Osteoblast (primary cell): ENCODE data around the gene GASK1A. TPM values are rescaled to one million over a fixed set of nuclear protein-coding genes. Genes with fewer than 3 reads are reported as not detected.

Experiments
- DNase-seq: peaks from one replicate; pipeline ENCODE4 v3.0.0; 2011; ENCODE audit warnings: low spot score, mixed read lengths; ENCODE audit not compliant: insufficient read length; ENCODE audit errors: missing footprints
- H2AFZ ChIP-seq: 2 replicates; pipeline ENCODE4 v1.6.0; 2011; ENCODE audit warnings: mild to moderate bottlenecking, low read length
- H3K27ac ChIP-seq: 2 replicates; pipeline ENCODE4 v1.5.1; 2011; ENCODE audit warnings: mild to moderate bottlenecking, low read depth, low read length, moderate library complexity
- H3K27me3 ChIP-seq: 2 replicates; pipeline ENCODE4 v1.6.0; 2012; ENCODE audit warnings: mild to moderate bottlenecking, control low read depth, inconsistent platforms, low read length, moderate library complexity; ENCODE audit not compliant: insufficient read depth
- H3K36me3 ChIP-seq: 2 replicates; pipeline ENCODE4 v1.5.1; 2011; ENCODE audit warnings: mild to moderate bottlenecking, low read length, control low read depth, moderate library complexity; ENCODE audit not compliant: insufficient read depth
- H3K4me1 ChIP-seq: 2 replicates; pipeline ENCODE4 v1.5.1; 2011; ENCODE audit warnings: mild to moderate bottlenecking, low read length, control low read depth, moderate library complexity; ENCODE audit not compliant: insufficient read depth
- H3K4me2 ChIP-seq: 2 replicates; pipeline ENCODE4 v1.6.0; 2011; ENCODE audit warnings: mild to moderate bottlenecking, low read length; ENCODE audit not compliant: insufficient read depth
- H3K4me3 ChIP-seq: fragments of 200-600 bp; sonication (generic); 3 replicates; pipeline ENCODE4 v1.5.1; 2012; ENCODE audit warnings: mild to moderate bottlenecking, low read length, inconsistent platforms; ENCODE audit not compliant: insufficient read depth
- H3K79me2 ChIP-seq: 2 replicates; pipeline ENCODE4 v1.6.0; 2012; ENCODE audit warnings: mild to moderate bottlenecking, low read length, control low read depth, inconsistent platforms; ENCODE audit not compliant: insufficient read depth
- H3K9me3 ChIP-seq: 2 replicates; pipeline ENCODE4 v1.5.1; 2011; ENCODE audit warnings: low read depth, low read length, control low read depth
- H4K20me1 ChIP-seq: 2 replicates; pipeline ENCODE4 v1.6.0; 2012; ENCODE audit warnings: mild to moderate bottlenecking, low read length, control low read depth; ENCODE audit not compliant: insufficient read depth
- total RNA-seq: library from RNA; depleted of rRNA; stranded (reverse); fragments of >200 nt; gene quantifications from 2 replicates; pipeline ENCODE4 v1.2.3, GENCODE V29; 2012
- TF ChIP-seq, protein P1 (sequence below): IDR thresholded peaks from 2 replicates; pipeline ENCODE4 v1.5.1; 2011; ENCODE audit warnings: mild to moderate bottlenecking, low read depth, low read length, moderate library complexity; ENCODE audit errors: extremely low read depth

The GASK1A gene
- total RNA-seq, 1 donor, result 0.72 TPM

DNA sequence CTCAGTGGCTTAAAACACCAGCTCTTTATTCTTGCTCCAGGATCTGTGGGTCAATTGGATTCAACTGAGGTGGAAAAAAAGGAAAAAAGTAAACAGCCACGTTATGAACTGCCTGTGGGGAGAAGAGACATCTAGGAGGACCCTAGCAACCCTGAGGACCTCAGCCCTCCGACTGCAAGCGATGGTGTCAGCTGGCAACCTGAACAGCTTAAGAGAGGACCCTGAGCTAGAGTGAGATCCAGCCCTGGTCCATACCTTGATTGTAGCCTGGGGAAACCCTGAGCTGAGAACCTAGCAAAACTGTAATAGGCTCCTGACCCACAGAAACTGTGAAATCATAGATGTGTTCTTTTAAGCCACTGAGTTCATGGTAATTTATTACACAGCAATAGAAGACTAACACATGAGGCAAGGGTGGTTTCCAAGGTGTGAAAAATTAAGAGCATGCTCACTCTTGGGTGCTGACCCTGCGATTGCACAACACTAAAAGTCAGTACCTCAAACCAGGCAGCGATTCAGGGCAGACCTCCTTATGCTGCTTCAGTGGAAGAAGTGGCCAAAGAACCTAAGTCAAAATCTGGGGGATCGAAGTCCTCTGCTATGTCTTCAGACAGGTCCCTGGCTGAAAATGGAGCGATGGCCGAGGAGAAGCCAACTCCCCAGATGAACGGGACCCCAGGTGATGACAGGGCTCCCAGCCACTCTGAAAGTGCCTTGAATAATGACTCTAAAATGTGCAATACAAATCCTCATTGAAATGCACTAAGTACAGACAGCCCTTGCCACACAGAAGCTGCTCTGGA, 57.7 kb downstream of the GASK1A start:
- H3K4me2 ChIP-seq, result no peak overlapping the region
- no peak for DNase-seq
- no peak overlapping the region for H3K4me3 ChIP-seq
- no peaks in the 10 kb centered on the region for H3K9me3 ChIP-seq
- H3K27me3 ChIP-seq, result peaks cover 6% of the 10 kb centered on the region
- H3K4me1 ChIP-seq, result no peaks in the 10 kb centered on the region
- no peaks in the 10 kb centered on the region for H3K79me2 ChIP-seq
- no peak overlapping the region for H2AFZ ChIP-seq
- no peaks in the 10 kb centered on the region for H4K20me1 ChIP-seq
- H3K36me3 ChIP-seq, result no peaks in the 10 kb centered on the region
- H3K27ac ChIP-seq, result no peak overlapping the region
- TF ChIP-seq, protein P1, sequence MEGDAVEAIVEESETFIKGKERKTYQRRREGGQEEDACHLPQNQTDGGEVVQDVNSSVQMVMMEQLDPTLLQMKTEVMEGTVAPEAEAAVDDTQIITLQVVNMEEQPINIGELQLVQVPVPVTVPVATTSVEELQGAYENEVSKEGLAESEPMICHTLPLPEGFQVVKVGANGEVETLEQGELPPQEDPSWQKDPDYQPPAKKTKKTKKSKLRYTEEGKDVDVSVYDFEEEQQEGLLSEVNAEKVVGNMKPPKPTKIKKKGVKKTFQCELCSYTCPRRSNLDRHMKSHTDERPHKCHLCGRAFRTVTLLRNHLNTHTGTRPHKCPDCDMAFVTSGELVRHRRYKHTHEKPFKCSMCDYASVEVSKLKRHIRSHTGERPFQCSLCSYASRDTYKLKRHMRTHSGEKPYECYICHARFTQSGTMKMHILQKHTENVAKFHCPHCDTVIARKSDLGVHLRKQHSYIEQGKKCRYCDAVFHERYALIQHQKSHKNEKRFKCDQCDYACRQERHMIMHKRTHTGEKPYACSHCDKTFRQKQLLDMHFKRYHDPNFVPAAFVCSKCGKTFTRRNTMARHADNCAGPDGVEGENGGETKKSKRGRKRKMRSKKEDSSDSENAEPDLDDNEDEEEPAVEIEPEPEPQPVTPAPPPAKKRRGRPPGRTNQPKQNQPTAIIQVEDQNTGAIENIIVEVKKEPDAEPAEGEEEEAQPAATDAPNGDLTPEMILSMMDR, result no peak

DNA sequence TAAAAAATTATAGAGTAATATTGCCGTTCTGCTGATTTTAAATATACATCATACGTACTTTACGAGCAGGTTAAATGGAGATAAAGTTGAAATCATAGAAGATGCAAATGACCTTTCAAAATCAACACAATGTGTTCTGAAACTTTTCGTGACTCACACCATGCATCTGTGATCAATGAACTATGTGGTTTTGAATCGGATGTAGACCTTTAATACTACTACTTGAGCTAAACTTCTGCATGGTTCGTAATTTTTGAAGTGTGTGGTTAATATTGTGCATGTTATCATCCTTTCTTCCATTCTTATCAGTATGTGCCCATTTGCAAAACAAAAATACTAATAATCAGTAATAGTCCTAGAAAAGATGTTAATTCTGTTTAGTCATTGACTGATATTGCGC, 58.9 kb downstream of the GASK1A start:
- no peaks in the 10 kb centered on the region for H3K79me2 ChIP-seq
- TF ChIP-seq, protein P1, result no peak
- no peak overlapping the region for H3K27ac ChIP-seq
- H4K20me1 ChIP-seq, result no peaks in the 10 kb centered on the region
- H3K4me1 ChIP-seq, result no peaks in the 10 kb centered on the region
- H3K36me3 ChIP-seq, result no peaks in the 10 kb centered on the region
- H3K4me3 ChIP-seq, result no peak overlapping the region
- H3K9me3 ChIP-seq, result no peaks in the 10 kb centered on the region
- H2AFZ ChIP-seq, result no peak overlapping the region
- H3K4me2 ChIP-seq, result no peak overlapping the region
- no peak for DNase-seq
- peaks cover 6% of the 10 kb centered on the region for H3K27me3 ChIP-seq

- peaks cover 6% of the 10 kb centered on the region for H3K27me3 ChIP-seq
- peaks cover 8% of the 10 kb centered on the region for H3K9me3 ChIP-seq
- no peaks in the 10 kb centered on the region for H4K20me1 ChIP-seq
- H3K79me2 ChIP-seq, result no peaks in the 10 kb centered on the region
- H3K4me3 ChIP-seq, result no peak overlapping the region
- H2AFZ ChIP-seq, result no peak overlapping the region
- no peaks in the 10 kb centered on the region for H3K36me3 ChIP-seq
- TF ChIP-seq, protein P1, result no peak
- DNase-seq, result no peak
- no peak overlapping the region for H3K4me2 ChIP-seq
- no peaks in the 10 kb centered on the region for H3K4me1 ChIP-seq
- no peak overlapping the region for H3K27ac ChIP-seq
These were observed 62.4 kb downstream of the GASK1A start for GRCh38 chr3:43041517-43041916.

- no peak overlapping the region for H3K27ac ChIP-seq
- no peak overlapping the region for H3K4me2 ChIP-seq
- no peak for DNase-seq
- peaks cover under 1% of the 10 kb centered on the region for H3K27me3 ChIP-seq
- no peaks in the 10 kb centered on the region for H3K4me1 ChIP-seq
- H3K79me2 ChIP-seq, result no peaks in the 10 kb centered on the region
- no peaks in the 10 kb centered on the region for H3K36me3 ChIP-seq
- no peak overlapping the region for H2AFZ ChIP-seq
- peaks cover 8% of the 10 kb centered on the region for H3K9me3 ChIP-seq
- H4K20me1 ChIP-seq, result no peaks in the 10 kb centered on the region
- no peak overlapping the region for H3K4me3 ChIP-seq
- TF ChIP-seq, protein P1, result no peak
These were observed 64.1 kb downstream of the GASK1A start for GRCh38 chr3:43043071-43043766.
